Measurements from ENCODE around the gene C1GALT1. TPM values are rescaled to one million over a fixed set of nuclear protein-coding genes. Genes with fewer than 3 reads are reported as not detected.

The C1GALT1 gene
- total and polyA plus RNA-seq, 9 of the 15 experiments (the other 6 are each of a cell fraction or from before 2014, with no cell fraction given), result 5.0 to 33.2 (median 24.1) TPM

DNA sequence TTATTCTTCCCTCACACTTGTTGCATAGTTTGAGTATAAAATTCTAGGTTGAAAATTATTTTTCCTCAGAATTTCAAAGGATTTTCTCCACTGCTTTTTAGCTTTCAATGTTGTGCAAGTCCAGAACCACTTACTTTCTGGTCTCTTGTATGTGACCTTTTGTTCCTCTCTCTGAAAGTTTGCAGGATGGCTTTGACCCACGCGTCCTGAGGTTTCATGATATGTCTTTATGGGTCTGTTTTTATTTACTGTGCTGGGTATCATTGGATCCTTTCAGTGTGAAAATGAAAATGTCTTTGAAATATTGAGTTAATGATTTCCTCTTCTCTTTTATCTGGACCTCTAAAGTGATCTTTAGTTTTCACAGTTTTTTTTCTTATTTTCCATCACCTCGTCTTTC is 38.5 kb downstream of the C1GALT1 start:
- peaks cover 17% of the 10 kb centered on the region; the same call in 2 of the 3 replicates for H3K36me3 ChIP-seq (ENCODE audit: control insufficient read depth, insufficient read depth, low read length)
- no peaks in the 10 kb centered on the region for H3K27me3 ChIP-seq (ENCODE audit: control insufficient read depth in 2 of 2, insufficient read depth in 2 of 2, low read length in 2 of 2)
- no peak for DNase-seq (ENCODE audit: extremely low read depth in 1 of 4, low spot score in 3 of 4)
- no peaks in the 10 kb centered on the region for H4K20me1 ChIP-seq (replicated peaks; ENCODE audit: control insufficient read depth, insufficient read depth, low read length)
- ChIA-PET POLR2A (no interaction called here), CTCF (ENCODE audit: low intra/inter-chr PET ratio) (no interaction called here)
- no peak overlapping the region for H2AFZ ChIP-seq (ENCODE audit: low read depth, low read length)
- ATAC-seq, result peak; percentile 45; the same call in 2 of the 3 replicates
- H3K27ac ChIP-seq (ENCODE audit: extremely low read depth, low read depth, low read length), result no peak overlapping the region
- H3K9ac ChIP-seq (ENCODE audit: insufficient read depth in 1 of 2, low read depth in 2 of 2, low read length in 2 of 2), result no peak overlapping the region
- 27% methylated on average over 3 of the region's 3 CpGs for WGBS (ENCODE audit: insufficient coverage, low coverage, missing lambda C conversion rate)
- H3K4me2 ChIP-seq (ENCODE audit: insufficient read depth, low read length), result no peak overlapping the region
- H3K79me2 ChIP-seq (ENCODE audit: control insufficient read depth, insufficient read depth, low read length), result peaks cover 12% of the 10 kb centered on the region; the same call in 2 of the 3 replicates
- intact Hi-C loops (cut with micrococcal nuclease) (no loop called here), in situ Hi-C loops (cut with MboI) (no loop called here)
- no TSS peak for BruUV-seq (replicated peaks)
- no peaks in the 10 kb centered on the region for H3K4me1 ChIP-seq (replicated peaks in 1 of 2; ENCODE audit: control insufficient read depth in 2 of 2, insufficient read depth in 2 of 2, low read length in 2 of 2)
- no peak for FAIRE-seq
- TF ChIP-seq DIDO1 (tag; IDR thresholded peaks at IDR 0.05; ENCODE audit: low read depth), result no peak
- TF ChIP-seq, protein P1, sequence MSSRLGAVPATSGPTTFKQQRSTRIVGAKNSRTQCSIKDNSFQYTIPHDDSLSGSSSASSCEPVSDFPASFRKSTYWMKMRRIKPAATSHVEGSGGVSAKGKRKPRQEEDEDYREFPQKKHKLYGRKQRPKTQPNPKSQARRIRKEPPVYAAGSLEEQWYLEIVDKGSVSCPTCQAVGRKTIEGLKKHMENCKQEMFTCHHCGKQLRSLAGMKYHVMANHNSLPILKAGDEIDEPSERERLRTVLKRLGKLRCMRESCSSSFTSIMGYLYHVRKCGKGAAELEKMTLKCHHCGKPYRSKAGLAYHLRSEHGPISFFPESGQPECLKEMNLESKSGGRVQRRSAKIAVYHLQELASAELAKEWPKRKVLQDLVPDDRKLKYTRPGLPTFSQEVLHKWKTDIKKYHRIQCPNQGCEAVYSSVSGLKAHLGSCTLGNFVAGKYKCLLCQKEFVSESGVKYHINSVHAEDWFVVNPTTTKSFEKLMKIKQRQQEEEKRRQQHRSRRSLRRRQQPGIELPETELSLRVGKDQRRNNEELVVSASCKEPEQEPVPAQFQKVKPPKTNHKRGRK (tag; IDR thresholded peaks at IDR 0.05), result 0 out of 2 replicates have a peak, but pooled peaks have one; percentile 28
- H3K9me3 ChIP-seq (replicated peaks; ENCODE audit: control insufficient read depth, insufficient read depth, low read depth, low read length), result no peaks in the 10 kb centered on the region
- no peak overlapping the region for H3K4me3 ChIP-seq
- no peaks in the 10 kb centered on the region for H3K9me1 ChIP-seq (ENCODE audit: control insufficient read depth, insufficient read depth, low read length)

GRCh38 chr7:7221599-7222038 is 39.3 kb downstream of the C1GALT1 start:
- ChIA-PET POLR2A (interaction anchor here (0.6 kb wide), 2 partner anchors 15 to 65 kb away, joined by 3 to 4 read pairs; no protein-coding TSS in a partner anchor), CTCF (ENCODE audit: low intra/inter-chr PET ratio) (no interaction called here)
- TF ChIP-seq BCOR (IDR thresholded peaks at IDR 0.05) (no peak), ARID1B (IDR thresholded peaks at IDR 0.05) (0 out of 2 replicates have a peak, but pooled peaks have one; percentile 2), FOSL1 (tag; conservative IDR thresholded peaks at IDR 0.05) (peak; percentile 58), CEBPG (CRISPR knock-in tag; IDR thresholded peaks at IDR 0.05) (no peak), CEBPG (tag; conservative IDR thresholded peaks at IDR 0.05 in 1 of 2, IDR thresholded peaks at IDR 0.05 in 1 of 2) (peak; percentile 4 to 51; a peak in 2 of 4 replicates), HMBOX1 (IDR thresholded peaks at IDR 0.05) (peak; percentile 80)
- H3K36me3 ChIP-seq (ENCODE audit: control insufficient read depth, insufficient read depth, low read length), result peaks cover 10% of the 10 kb centered on the region; the same call in 2 of the 3 replicates
- no peak overlapping the region for H3K4me3 ChIP-seq
- H4K20me1 ChIP-seq (replicated peaks; ENCODE audit: control insufficient read depth, insufficient read depth, low read length), result no peaks in the 10 kb centered on the region
- H3K9ac ChIP-seq (ENCODE audit: insufficient read depth in 1 of 2, low read depth in 2 of 2, low read length in 2 of 2), result no peak overlapping the region
- intact Hi-C loops (cut with micrococcal nuclease) (no loop called here), in situ Hi-C loops (cut with MboI) (no loop called here)
- peak in 2 of 4 experiments; percentile 8 for DNase-seq (ENCODE audit: extremely low read depth in 1 of 4, low spot score in 3 of 4)
- peaks cover 13% of the 10 kb centered on the region; the same call in 2 of the 3 replicates for H3K79me2 ChIP-seq (ENCODE audit: control insufficient read depth, insufficient read depth, low read length)
- 0 out of 3 replicates have a peak overlapping the region, but pooled peaks have one; percentile 9 for H3K27ac ChIP-seq (ENCODE audit: extremely low read depth, low read depth, low read length)
- 38% methylated on average over 2 of the region's 2 CpGs for WGBS (ENCODE audit: insufficient coverage, low coverage, missing lambda C conversion rate)
- H3K9me1 ChIP-seq (ENCODE audit: control insufficient read depth, insufficient read depth, low read length), result no peaks in the 10 kb centered on the region
- no peak for FAIRE-seq
- H2AFZ ChIP-seq (ENCODE audit: low read depth, low read length), result peak overlapping the region; percentile 11; the same call in 1 of the 2 replicates
- H3K4me2 ChIP-seq (ENCODE audit: insufficient read depth, low read length), result no peak overlapping the region
- no peaks in the 10 kb centered on the region for H3K9me3 ChIP-seq (replicated peaks; ENCODE audit: control insufficient read depth, insufficient read depth, low read depth, low read length)
- no TSS peak for BruUV-seq (replicated peaks)
- ATAC-seq, result peak; percentile 76
- H3K4me1 ChIP-seq (replicated peaks in 1 of 2; ENCODE audit: control insufficient read depth in 2 of 2, insufficient read depth in 2 of 2, low read length in 2 of 2), result no peaks in the 10 kb centered on the region
- no peaks in the 10 kb centered on the region for H3K27me3 ChIP-seq (ENCODE audit: control insufficient read depth in 2 of 2, insufficient read depth in 2 of 2, low read length in 2 of 2)

All from K562 (cell line).